Transverse colon (tissue), 4 donors: ENCODE measurements around the gene PMEL. TPM values are rescaled to one million over a fixed set of nuclear protein-coding genes. Genes with fewer than 3 reads are reported as not detected.

Experiments
- DNase-seq: peaks from one replicate; pipeline ENCODE4 v3.0.0-alpha.2; 2019
- H3K27ac ChIP-seq, 4 donors: fragments of 200-600 bp; sonication (generic); 2 replicates each; pipeline ENCODE4 v1.5.1; 2016 to 2018; ENCODE audit warnings: inconsistent platforms in 4 of 4
- H3K27me3 ChIP-seq: fragments of 200-600 bp; sonication (generic); 2 replicates; pipeline ENCODE4 v1.5.1; 2017; ENCODE audit warnings: inconsistent platforms
- H3K36me3 ChIP-seq, 4 donors: fragments of 200-600 bp; sonication (generic); 2 replicates each; pipeline ENCODE4 v1.5.1; 2017 to 2019; ENCODE audit warnings: inconsistent platforms in 4 of 4
- H3K4me1 ChIP-seq, 4 donors: fragments of 200-600 bp; sonication (generic); 2 replicates each; pipeline ENCODE4 v1.5.1; 2017 to 2020; ENCODE audit warnings: inconsistent platforms in 4 of 4
- H3K4me3 ChIP-seq, 4 donors: fragments of 200-600 bp; sonication (generic); 1 replicate in 1 of 4; 2 replicates in 3 of 4; pipeline versions ENCODE4 v1.5.1 to v1.6.1; 2017 to 2019; ENCODE audit warnings: inconsistent platforms in 4 of 4
- H3K9me3 ChIP-seq, 2 donors: fragments of 200-600 bp; sonication (generic); 2 replicates each; pipeline ENCODE4 v1.5.1; 2017 to 2019; ENCODE audit warnings: inconsistent platforms in 2 of 2
- CTCF ChIP-seq, 5 experiments: fragments of 200-600 bp in 3 of 5; fragments of 450-650 bp in 2 of 5; sonication (generic) in 3 of 5; IDR thresholded peaks; 1 replicate in 2 of 5; 2 replicates in 3 of 5; pipeline ENCODE4 v1.5.1; 2016 to 2017; ENCODE audit warnings: antibody characterized with exemption in 5 of 5, inconsistent platforms in 3 of 5, mild to moderate bottlenecking in 2 of 5, moderate library complexity in 1 of 5
- EP300 ChIP-seq: sonication (generic); formaldehyde crosslinking; IDR thresholded peaks from one replicate; pipeline ENCODE4 v1.6.1; 2017; ENCODE audit warnings: antibody characterized with exemption, low read depth
- POLR2A ChIP-seq: fragments of 450-650 bp; IDR thresholded peaks from one replicate; pipeline ENCODE4 v1.6.1; 2016; ENCODE audit warnings: antibody characterized with exemption, mild to moderate bottlenecking, moderate library complexity
- POLR2AphosphoS5 ChIP-seq, 3 donors: sonication (generic); formaldehyde crosslinking; IDR thresholded peaks; one replicate each; pipeline ENCODE4 v1.6.1; 2016; ENCODE audit warnings: antibody characterized with exemption in 3 of 3
- WGBS, 2 donors: methylation state at CpG; one replicate each; pipeline ENCODE4 v1.1.5; 2018; ENCODE audit warnings: low coverage in 1 of 2; 5-methylcytosine and 5-hydroxymethylcytosine counted together
- in situ Hi-C, 4 donors: fragments of 200-750 bp; cut with MboI; loops; one replicate each; pipeline versions ENCODE4 v1.15.0 to v1.15.1; 2017; ENCODE audit warnings: low sequenced_read_pairs in 3 of 4, low pct_ligation_motif_present in 1 of 4, low pct_unique_long_range_greater_than_20kb in 1 of 4
- intact Hi-C: fragments of 100-400 bp; cut with DNase I; formaldehyde crosslinking; loops from one replicate; pipeline ENCODE4 v1.15.1; 2023; ENCODE audit warnings: low total_unique reads
- total RNA-seq, 4 donors: library from RNA; depleted of rRNA; stranded (reverse); fragments of >200 nt; gene quantifications; one replicate each; pipeline ENCODE4 v1.1.0, GENCODE V29; 2016

The PMEL gene
- total RNA-seq, 4 donors from 2014 or later, result 2.4 to 7.0 (median 4.9) TPM; not detected in 1

- Histone ChIP-seq H3K36me3 (peaks cover 0 to 11% (median 4%) of the 10 kb centered on the region in 4 donors), H3K9me3 (no peaks in the 10 kb centered on the region), H3K27ac (peak overlapping the region in 3 of 4 donors; percentile 58 to 72 (median 59)), H3K4me1 (peaks cover 3 to 17% (median 7%) of the 10 kb centered on the region in 4 donors), H3K27me3 (no peaks in the 10 kb centered on the region), H3K4me3 (no peak overlapping the region)
- DNase-seq, result no peak
- in situ Hi-C loops (loop anchor here in 3 of 4 donors (5.0 to 25.0 kb wide), 5 partner anchors 124 to 204 kb away; partner anchors contain the start of genes ORMDL2 (in 2 of the 3), SARNP (in 2 of the 3) and GDF11 (in 1 of the 3)), intact Hi-C loops (loop anchor here (5.0 kb wide), 1 partner anchor 947 kb away; no protein-coding TSS in a partner anchor)
- TF ChIP-seq POLR2AphosphoS5 (IDR thresholded peaks at IDR 0.05) (no peak), POLR2A (no peak), CTCF (IDR thresholded peaks at IDR 0.05) (no peak), EP300 (no peak)
- WGBS, 2 donors, result 92 to 93% methylated on average over 4 to 8 of the region's 8 CpGs
Observed at GRCh38 chr12:55938826-55939501, 26.9 kb downstream of the PMEL start.

- no peak for TF ChIP-seq POLR2A
- no peak for TF ChIP-seq EP300
- no peak for TF ChIP-seq POLR2AphosphoS5 (IDR thresholded peaks at IDR 0.05)
- Histone ChIP-seq H3K27ac (no peak overlapping the region), H3K9me3 (no peaks in the 10 kb centered on the region), H3K36me3 (peaks cover 0 to 9% (median 4%) of the 10 kb centered on the region in 4 donors), H3K4me3 (no peak overlapping the region), H3K4me1 (peaks cover 4 to 27% (median 15%) of the 10 kb centered on the region in 4 donors), H3K27me3 (no peaks in the 10 kb centered on the region)
- WGBS, 2 donors, result 90% methylated on average over 2 of the region's 2 CpGs; no CpG with 5 or more reads in 1 of the 2 donors
- no peak for DNase-seq
- intact Hi-C loops, result loop anchor here (5.0 kb wide), 1 partner anchor 946 kb away; no protein-coding TSS in a partner anchor
- in situ Hi-C loops, result loop anchor here in 3 of 4 donors (5.0 to 25.0 kb wide), 5 partner anchors 123 to 203 kb away; partner anchors contain the start of genes ORMDL2 (in 2 of the 3), SARNP (in 2 of the 3) and GDF11 (in 1 of the 3)
Observed at GRCh38 chr12:55937981-55938380, 27.9 kb downstream of the PMEL start.

- Histone ChIP-seq H3K4me3 (peak overlapping the region in 1 of 4 donors; percentile 17), H3K36me3 (no peaks in the 10 kb centered on the region), H3K9me3 (no peaks in the 10 kb centered on the region), H3K27ac (peak overlapping the region; percentile 23 to 59 (median 32)), H3K4me1 (peaks cover 8 to 40% (median 30%) of the 10 kb centered on the region in 4 donors), H3K27me3 (no peaks in the 10 kb centered on the region)
- WGBS, 2 donors, result 77% methylated on average over 26 of the region's 26 CpGs; no CpG with 5 or more reads in 1 of the 2 donors
- in situ Hi-C loops (loop anchor here in 3 of 4 donors (5.0 to 25.0 kb wide), 5 partner anchors 121 to 201 kb away; partner anchors contain the start of genes ORMDL2 (in 2 of the 3), SARNP (in 2 of the 3) and GDF11 (in 1 of the 3)), intact Hi-C loops (loop anchor here (5.0 kb wide), 1 partner anchor 943 kb away; no protein-coding TSS in a partner anchor)
- TF ChIP-seq POLR2A (no peak), POLR2AphosphoS5 (IDR thresholded peaks at IDR 0.05) (no peak), CTCF (IDR thresholded peaks at IDR 0.05) (no peak)
- no peak for DNase-seq
Observed at GRCh38 chr12:55935738-55936151, 30.1 kb downstream of the PMEL start.

- Histone ChIP-seq H3K36me3 (no peaks in the 10 kb centered on the region), H3K4me1 (peaks cover 10 to 42% (median 35%) of the 10 kb centered on the region in 4 donors), H3K4me3 (no peak overlapping the region), H3K27ac (no peak overlapping the region), H3K27me3 (no peaks in the 10 kb centered on the region), H3K9me3 (no peaks in the 10 kb centered on the region)
- 80 to 100% methylated on average over 1 of the region's 1 CpG for WGBS, 2 donors
- no peak for TF ChIP-seq POLR2AphosphoS5 (IDR thresholded peaks at IDR 0.05)
- TF ChIP-seq POLR2A, result no peak
- TF ChIP-seq EP300, result no peak
- no peak for TF ChIP-seq CTCF (IDR thresholded peaks at IDR 0.05)
- DNase-seq, result no peak
- intact Hi-C loops (loop anchor here (5.0 kb wide), 1 partner anchor 942 kb away; no protein-coding TSS in a partner anchor), in situ Hi-C loops (loop anchor here in 3 of 4 donors (5.0 to 25.0 kb wide), 5 partner anchors 120 to 200 kb away; partner anchors contain the start of genes ORMDL2 (in 2 of the 3), SARNP (in 2 of the 3) and GDF11 (in 1 of the 3))
Observed at GRCh38 chr12:55934773-55935172, 31.1 kb downstream of the PMEL start.
